Nephron (organoid): ENCODE measurements around the gene LRRC71.
A peak's percentile ranks its signal among the peaks of the same experiment; 100 is the strongest.

Experiments used
- H3K27ac Mint-ChIP-seq, 3 experiments: 2 replicates each; pipeline ENCODE4 v1.8.0; 2020; ENCODE audit warnings: mixed read lengths in 3 of 3, mild to moderate bottlenecking in 2 of 3, moderate library complexity in 1 of 3
- H3K27me3 Mint-ChIP-seq: 2 replicates; pipeline ENCODE4 v1.8.0; 2021; ENCODE audit warnings: low read depth, mild to moderate bottlenecking, moderate library complexity, mixed read lengths
- H3K36me3 Mint-ChIP-seq: 2 replicates; pipeline ENCODE4 v1.8.0; 2020; ENCODE audit warnings: low read depth, mixed read lengths
- H3K4me1 Mint-ChIP-seq: 2 replicates; pipeline ENCODE4 v1.8.0; 2020; ENCODE audit warnings: mixed read lengths
- H3K4me3 Mint-ChIP-seq, 3 experiments: 2 replicates each; pipeline ENCODE4 v1.8.0; 2020; ENCODE audit warnings: mild to moderate bottlenecking in 3 of 3, mixed read lengths in 3 of 3, moderate library complexity in 2 of 3
- H3K9me3 Mint-ChIP-seq: 2 replicates; pipeline ENCODE4 v1.8.0; 2020; ENCODE audit warnings: mixed read lengths
- CTCF ChIP-seq, 3 experiments: fragments of 200-600 bp; sonication (generic); IDR thresholded peaks; one replicate each; pipeline ENCODE4 v1.5.0; 2021; ENCODE audit warnings: antibody characterized with exemption in 3 of 3; ENCODE audit not compliant: unreplicated experiment in 3 of 3

The LRRC71 gene

GRCh38 chr1:156896490-156897033 lies 23.9 kb upstream of the LRRC71 start:
- TF ChIP-seq CTCF (IDR thresholded peaks at IDR 0.05; ENCODE audit: unreplicated experiment in 3 of 3) = no peak
- H3K27me3 Mint-ChIP-seq = peaks cover 40% of the 10 kb centered on the region
- peak overlapping the region; percentile 78 to 94 (median 92) for H3K27ac Mint-ChIP-seq
- H3K4me1 Mint-ChIP-seq = peaks cover 57% of the 10 kb centered on the region
- no peaks in the 10 kb centered on the region for H3K36me3 Mint-ChIP-seq
- no peaks in the 10 kb centered on the region for H3K9me3 Mint-ChIP-seq
- H3K4me3 Mint-ChIP-seq = peak overlapping the region; percentile 27 to 69 (median 39)

- H3K9me3 Mint-ChIP-seq = no peaks in the 10 kb centered on the region
- H3K4me1 Mint-ChIP-seq = peaks cover 63% of the 10 kb centered on the region
- TF ChIP-seq CTCF (IDR thresholded peaks at IDR 0.05; ENCODE audit: unreplicated experiment in 3 of 3) = no peak
- H3K27ac Mint-ChIP-seq = peak overlapping the region; percentile 78 to 94 (median 92)
- peak overlapping the region; percentile 44 to 69 (median 54) for H3K4me3 Mint-ChIP-seq
- no peaks in the 10 kb centered on the region for H3K36me3 Mint-ChIP-seq
- H3K27me3 Mint-ChIP-seq = peaks cover 34% of the 10 kb centered on the region
Observed at GRCh38 chr1:156897078-156897825, 23.2 kb upstream of the LRRC71 start.

- Mint-ChIP-seq H3K36me3 (no peaks in the 10 kb centered on the region), H3K4me3 (peak overlapping the region; percentile 25 to 66 (median 51)), H3K27me3 (peaks cover 24% of the 10 kb centered on the region), H3K9me3 (no peaks in the 10 kb centered on the region), H3K27ac (peak overlapping the region; percentile 83 to 94 (median 92)), H3K4me1 (peaks cover 69% of the 10 kb centered on the region)
- no peak for TF ChIP-seq CTCF (IDR thresholded peaks at IDR 0.05; ENCODE audit: unreplicated experiment in 3 of 3)
Observed at GRCh38 chr1:156898161-156898566, 22.3 kb upstream of the LRRC71 start.

DNA sequence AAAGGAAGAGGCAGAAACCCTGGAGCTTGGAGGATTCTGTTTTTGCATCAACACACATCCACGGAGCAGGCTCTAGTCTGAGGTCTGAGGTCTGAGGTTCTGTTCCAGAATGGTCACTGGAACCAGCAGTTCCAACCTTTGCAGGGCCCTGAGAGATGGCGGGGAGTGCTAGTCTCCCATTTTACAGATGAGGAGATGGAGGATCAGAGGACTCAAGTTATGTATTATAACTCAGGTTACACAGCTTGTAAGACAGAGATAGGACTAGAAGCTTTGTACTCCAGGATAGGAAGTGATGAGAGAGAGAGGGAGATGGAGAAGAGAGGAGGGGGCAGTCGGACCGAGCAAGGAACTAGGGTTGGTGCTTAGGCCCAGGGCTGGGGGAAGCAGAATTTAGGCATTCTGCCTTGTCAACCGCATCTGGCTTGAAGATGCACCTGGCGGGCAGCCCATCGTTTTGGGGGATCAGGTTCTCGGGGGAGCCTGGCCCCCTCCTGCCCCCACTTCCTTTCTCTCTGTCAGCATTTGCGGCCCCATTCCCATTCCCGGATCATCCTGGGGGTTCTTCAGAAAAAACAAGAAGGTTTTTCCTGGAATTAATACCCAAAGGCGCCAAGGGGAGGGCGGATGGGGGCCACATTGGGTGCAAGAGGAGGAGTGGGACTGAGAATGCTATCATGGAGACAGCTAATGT lies 21.3 kb upstream of the LRRC71 start:
- no peak for TF ChIP-seq CTCF (IDR thresholded peaks at IDR 0.05; ENCODE audit: unreplicated experiment in 3 of 3)
- H3K4me1 Mint-ChIP-seq = peaks cover 76% of the 10 kb centered on the region
- H3K9me3 Mint-ChIP-seq = no peaks in the 10 kb centered on the region
- no peaks in the 10 kb centered on the region for H3K36me3 Mint-ChIP-seq
- peak overlapping the region; percentile 83 to 95 (median 94) for H3K27ac Mint-ChIP-seq
- peaks cover 22% of the 10 kb centered on the region for H3K27me3 Mint-ChIP-seq
- H3K4me3 Mint-ChIP-seq = peak overlapping the region in 1 of 3 experiments; percentile 2

GRCh38 chr1:156899956-156900718 lies 20.3 kb upstream of the LRRC71 start:
- Mint-ChIP-seq H3K27me3 (peaks cover 17% of the 10 kb centered on the region), H3K4me1 (peaks cover 72% of the 10 kb centered on the region), H3K9me3 (no peaks in the 10 kb centered on the region), H3K27ac (peak overlapping the region; percentile 83 to 95 (median 94)), H3K4me3 (peak overlapping the region in 2 of 3 experiments; percentile 8 to 71), H3K36me3 (no peaks in the 10 kb centered on the region)
- no peak for TF ChIP-seq CTCF (IDR thresholded peaks at IDR 0.05; ENCODE audit: unreplicated experiment in 3 of 3)
